ENCODE data around the gene CINP.

Gene CINP

GRCh38 chr14:102344084-102344483 lies 18.6 kb downstream of the CINP start:
- Histone ChIP-seq H4K20me1 (ENCODE audit: control insufficient read depth, insufficient read depth, low read depth, low read length) (no peaks in the 10 kb centered on the region), H3K4me3 (ENCODE audit: low read length) (no peak overlapping the region), H3K27me3 (ENCODE audit: control insufficient read depth, low read length) (no peaks in the 10 kb centered on the region), H3K9me3 (ENCODE audit: control insufficient read depth, insufficient read depth, low read length) (no peaks in the 10 kb centered on the region), H3K4me2 (ENCODE audit: low read length) (no peak overlapping the region), H3K9me2 (replicated peaks; ENCODE audit: control insufficient read depth, low read length) (no peaks in the 10 kb centered on the region), H3F3A (ENCODE audit: control insufficient read depth, insufficient read depth) (no peaks in the 10 kb centered on the region), H3K36me3 (ENCODE audit: control insufficient read depth, low read length) (peaks cover 55% of the 10 kb centered on the region), H3K4me1 (ENCODE audit: control insufficient read depth, low read length) (no peaks in the 10 kb centered on the region), H3K79me2 (ENCODE audit: control insufficient read depth, low read length) (no peaks in the 10 kb centered on the region), H3K27ac (ENCODE audit: low read depth, low read length) (no peak overlapping the region)
- TF ChIP-seq CTCF (IDR thresholded peaks at IDR 0.05; ENCODE audit: low read depth, low read length, poor library complexity, severe bottlenecking) (no peak), EZH2phosphoT487 (IDR thresholded peaks at IDR 0.05; ENCODE audit: borderline replicate concordance, low read length) (no peak)

- Histone ChIP-seq H4K20me1 (ENCODE audit: control insufficient read depth, insufficient read depth, low read depth, low read length) (no peaks in the 10 kb centered on the region), H3K9me3 (ENCODE audit: control insufficient read depth, insufficient read depth, low read length) (no peaks in the 10 kb centered on the region), H3K4me3 (ENCODE audit: low read length) (no peak overlapping the region), H3K27ac (ENCODE audit: low read depth, low read length) (no peak overlapping the region), H3K4me2 (ENCODE audit: low read length) (no peak overlapping the region), H3F3A (ENCODE audit: control insufficient read depth, insufficient read depth) (no peaks in the 10 kb centered on the region), H3K27me3 (ENCODE audit: control insufficient read depth, low read length) (no peaks in the 10 kb centered on the region), H3K36me3 (ENCODE audit: control insufficient read depth, low read length) (peaks cover 48% of the 10 kb centered on the region), H3K79me2 (ENCODE audit: control insufficient read depth, low read length) (no peaks in the 10 kb centered on the region), H3K9me2 (replicated peaks; ENCODE audit: control insufficient read depth, low read length) (no peaks in the 10 kb centered on the region), H3K4me1 (ENCODE audit: control insufficient read depth, low read length) (no peaks in the 10 kb centered on the region)
- TF ChIP-seq EZH2phosphoT487 (IDR thresholded peaks at IDR 0.05; ENCODE audit: borderline replicate concordance, low read length): no peak
- no peak for TF ChIP-seq CTCF (IDR thresholded peaks at IDR 0.05; ENCODE audit: low read depth, low read length, poor library complexity, severe bottlenecking)
Observed at GRCh38 chr14:102342238-102342637, 20.5 kb downstream of the CINP start.

GRCh38 chr14:102341566-102341965 lies 21.1 kb downstream of the CINP start:
- no peak overlapping the region for H3K4me3 ChIP-seq (ENCODE audit: low read length)
- no peaks in the 10 kb centered on the region for H4K20me1 ChIP-seq (ENCODE audit: control insufficient read depth, insufficient read depth, low read depth, low read length)
- no peak for TF ChIP-seq EZH2phosphoT487 (IDR thresholded peaks at IDR 0.05; ENCODE audit: borderline replicate concordance, low read length)
- TF ChIP-seq CTCF (IDR thresholded peaks at IDR 0.05; ENCODE audit: low read depth, low read length, poor library complexity, severe bottlenecking): no peak
- H3K9me3 ChIP-seq (ENCODE audit: control insufficient read depth, insufficient read depth, low read length): no peaks in the 10 kb centered on the region
- no peaks in the 10 kb centered on the region for H3K79me2 ChIP-seq (ENCODE audit: control insufficient read depth, low read length)
- no peak overlapping the region for H3K27ac ChIP-seq (ENCODE audit: low read depth, low read length)
- H3K27me3 ChIP-seq (ENCODE audit: control insufficient read depth, low read length): no peaks in the 10 kb centered on the region
- H3K4me1 ChIP-seq (ENCODE audit: control insufficient read depth, low read length): no peaks in the 10 kb centered on the region
- H3K36me3 ChIP-seq (ENCODE audit: control insufficient read depth, low read length): peaks cover 47% of the 10 kb centered on the region
- H3K9me2 ChIP-seq (replicated peaks; ENCODE audit: control insufficient read depth, low read length): no peaks in the 10 kb centered on the region
- H3F3A ChIP-seq (ENCODE audit: control insufficient read depth, insufficient read depth): no peaks in the 10 kb centered on the region
- no peak overlapping the region for H3K4me2 ChIP-seq (ENCODE audit: low read length)

GRCh38 chr14:102338724-102339123 lies 24.0 kb downstream of the CINP start:
- Histone ChIP-seq H3F3A (ENCODE audit: control insufficient read depth, insufficient read depth) (no peaks in the 10 kb centered on the region), H3K79me2 (ENCODE audit: control insufficient read depth, low read length) (no peaks in the 10 kb centered on the region), H3K36me3 (ENCODE audit: control insufficient read depth, low read length) (peaks cover 43% of the 10 kb centered on the region), H3K9me3 (ENCODE audit: control insufficient read depth, insufficient read depth, low read length) (no peaks in the 10 kb centered on the region), H3K4me3 (ENCODE audit: low read length) (no peak overlapping the region), H4K20me1 (ENCODE audit: control insufficient read depth, insufficient read depth, low read depth, low read length) (no peaks in the 10 kb centered on the region), H3K4me1 (ENCODE audit: control insufficient read depth, low read length) (no peaks in the 10 kb centered on the region), H3K4me2 (ENCODE audit: low read length) (no peak overlapping the region), H3K27me3 (ENCODE audit: control insufficient read depth, low read length) (no peaks in the 10 kb centered on the region), H3K9me2 (replicated peaks; ENCODE audit: control insufficient read depth, low read length) (no peaks in the 10 kb centered on the region), H3K27ac (ENCODE audit: low read depth, low read length) (no peak overlapping the region)
- no peak for TF ChIP-seq EZH2phosphoT487 (IDR thresholded peaks at IDR 0.05; ENCODE audit: borderline replicate concordance, low read length)
- TF ChIP-seq CTCF (IDR thresholded peaks at IDR 0.05; ENCODE audit: low read depth, low read length, poor library complexity, severe bottlenecking): no peak
